Body of pancreas (tissue), 4 donors: ENCODE measurements around the gene MAD1L1.

ENCODE experiments used
- POLR2A ChIP-seq, 3 donors: fragments of 450-650 bp; IDR thresholded peaks; one replicate each; pipeline ENCODE4 v1.6.1; 2016; ENCODE audit warnings: antibody characterized with exemption in 3 of 3, mild to moderate bottlenecking in 2 of 3
- TF ChIP-seq, protein P1 (sequence below), 7 experiments: fragments of 450-650 bp in 4 of 7; fragments of 200-600 bp in 3 of 7; sonication (generic) in 3 of 7; IDR thresholded peaks; one replicate each; pipeline ENCODE4 v1.5.1; 2016 to 2019; ENCODE audit warnings: antibody characterized with exemption in 7 of 7

DNA sequence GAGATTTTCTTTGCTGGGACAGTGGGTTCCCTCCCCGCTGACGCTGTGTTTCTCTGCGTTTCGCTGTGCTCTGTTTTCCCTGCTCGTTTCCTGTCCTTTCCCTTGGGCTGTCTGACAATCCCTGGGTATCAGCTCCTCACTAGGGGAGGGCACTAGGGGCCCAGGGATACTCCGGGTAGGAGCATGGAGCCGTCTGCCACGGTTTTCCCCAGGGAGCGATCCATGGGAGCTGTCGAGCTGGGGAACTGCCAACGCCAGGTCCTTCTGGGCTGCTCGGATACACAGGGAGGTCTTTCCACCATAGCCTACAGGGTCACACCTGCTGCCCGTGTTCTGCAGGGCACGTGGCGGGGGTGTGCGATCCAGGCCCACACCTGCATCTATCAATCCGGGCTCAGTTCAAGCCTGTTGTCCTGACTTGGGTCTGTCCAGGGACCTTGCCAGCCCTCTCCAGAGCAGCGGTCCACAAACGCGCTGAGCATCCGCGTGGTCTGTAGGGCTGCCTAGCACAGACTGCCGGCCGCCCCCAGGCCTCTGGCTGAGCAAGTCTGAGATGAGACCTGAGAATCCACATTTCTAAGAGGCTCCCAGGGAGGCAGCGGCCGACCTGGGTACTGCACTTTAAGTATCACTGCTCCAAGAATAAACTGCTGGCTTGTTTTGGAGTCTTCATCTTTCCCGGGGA lies 299.5 kb downstream of the MAD1L1 start:
- TF ChIP-seq POLR2A (IDR thresholded peaks at IDR 0.05), result no peak
- TF ChIP-seq, protein P1, sequence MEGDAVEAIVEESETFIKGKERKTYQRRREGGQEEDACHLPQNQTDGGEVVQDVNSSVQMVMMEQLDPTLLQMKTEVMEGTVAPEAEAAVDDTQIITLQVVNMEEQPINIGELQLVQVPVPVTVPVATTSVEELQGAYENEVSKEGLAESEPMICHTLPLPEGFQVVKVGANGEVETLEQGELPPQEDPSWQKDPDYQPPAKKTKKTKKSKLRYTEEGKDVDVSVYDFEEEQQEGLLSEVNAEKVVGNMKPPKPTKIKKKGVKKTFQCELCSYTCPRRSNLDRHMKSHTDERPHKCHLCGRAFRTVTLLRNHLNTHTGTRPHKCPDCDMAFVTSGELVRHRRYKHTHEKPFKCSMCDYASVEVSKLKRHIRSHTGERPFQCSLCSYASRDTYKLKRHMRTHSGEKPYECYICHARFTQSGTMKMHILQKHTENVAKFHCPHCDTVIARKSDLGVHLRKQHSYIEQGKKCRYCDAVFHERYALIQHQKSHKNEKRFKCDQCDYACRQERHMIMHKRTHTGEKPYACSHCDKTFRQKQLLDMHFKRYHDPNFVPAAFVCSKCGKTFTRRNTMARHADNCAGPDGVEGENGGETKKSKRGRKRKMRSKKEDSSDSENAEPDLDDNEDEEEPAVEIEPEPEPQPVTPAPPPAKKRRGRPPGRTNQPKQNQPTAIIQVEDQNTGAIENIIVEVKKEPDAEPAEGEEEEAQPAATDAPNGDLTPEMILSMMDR (IDR thresholded peaks at IDR 0.05), result no peak
